Measurements from ENCODE around the gene CGN. TPM values are rescaled to one million over a fixed set of nuclear protein-coding genes. Genes with fewer than 3 reads are reported as not detected.

CGN gene
- total and polyA plus RNA-seq, 2 donors (not counting 3 experiments of a cell fraction or from before 2014, with no cell fraction given) = 0.32 to 0.73 TPM

- Histone ChIP-seq H3K9me3 (replicated peaks; ENCODE audit: control insufficient read depth, insufficient read depth, low read length) (no peaks in the 10 kb centered on the region), H3K27ac (ENCODE audit: insufficient read depth, low read depth, low read length) (no peak overlapping the region), H3K36me3 (ENCODE audit: control insufficient read depth in 2 of 2, extremely low read depth in 1 of 2, insufficient read depth in 2 of 2, low read length in 2 of 2) (no peaks in the 10 kb centered on the region), H3K4me1 (ENCODE audit: control insufficient read depth, extremely low read depth, insufficient read depth, low read length) (peaks cover 13% of the 10 kb centered on the region), H3K4me2 (ENCODE audit: insufficient read depth, low read length) (no peak overlapping the region), H3K9ac (replicated peaks; ENCODE audit: extremely low read depth, insufficient read depth, low read length) (no peak overlapping the region), H3K79me2 (ENCODE audit: control insufficient read depth, insufficient read depth, low read length) (no peaks in the 10 kb centered on the region), H4K20me1 (replicated peaks; ENCODE audit: control insufficient read depth, extremely low read depth, insufficient read depth, low read length) (no peaks in the 10 kb centered on the region), H2AFZ (ENCODE audit: low read depth, low read length) (no peak overlapping the region), H3K9me1 (replicated peaks; ENCODE audit: control insufficient read depth, extremely low read depth, insufficient read depth, low read length) (no peaks in the 10 kb centered on the region), H3K27me3 (ENCODE audit: control insufficient read depth in 2 of 2, insufficient read depth in 2 of 2, low read length in 2 of 2) (no peaks in the 10 kb centered on the region), H3K4me3 (replicated peaks in 1 of 3; ENCODE audit: insufficient read depth in 1 of 3, low read depth in 1 of 3, low read length in 3 of 3) (no peak overlapping the region)
- intact Hi-C loops (cut with micrococcal nuclease) = no loop called here
- BruUV-seq (replicated peaks) = no TSS peak
- TF ChIP-seq GATA2 (IDR thresholded peaks at IDR 0.05; ENCODE audit: insufficient read depth, insufficient read length, low read depth, low read length) (no peak), MYC (IDR thresholded peaks at IDR 0.05; ENCODE audit: low read depth, low read length) (no peak), JUN (IDR thresholded peaks at IDR 0.05; ENCODE audit: borderline replicate concordance, insufficient read depth, insufficient read length, low read depth) (no peak), POLR2AphosphoS5 (IDR thresholded peaks at IDR 0.05; ENCODE audit: insufficient read depth, low read depth, low read length) (no peak), MAX (IDR thresholded peaks at IDR 0.05; ENCODE audit: insufficient read depth, insufficient read length) (no peak), CTCF (IDR thresholded peaks at IDR 0.05; ENCODE audit: extremely low read depth in 1 of 2, insufficient read depth in 1 of 2, low read depth in 1 of 2, low read length in 2 of 2) (no peak), FOS (IDR thresholded peaks at IDR 0.05; ENCODE audit: borderline replicate concordance, insufficient read depth, low read length) (no peak), POLR2A (IDR thresholded peaks at IDR 0.05; ENCODE audit: low read depth, low read length) (no peak), EZH2 (IDR thresholded peaks at IDR 0.05; ENCODE audit: borderline replicate concordance, low read depth, low read length, severe bottlenecking) (no peak)
- DNase-seq (ENCODE audit: low read depth, low spot score) (no peak), FAIRE-seq (no peak)
- POLR2A ChIA-PET = interaction anchor here (0.6 kb wide), 1 partner anchor 270 kb away, joined by 3 read pairs; no protein-coding TSS in a partner anchor
- dilution Hi-C loops (cut with MboI; ENCODE audit: extremely low pct_ligation_motif_present, low sequenced_read_pairs) = no loop called here
- CTCF ChIA-PET = interaction anchor here (1.4 to 1.5 kb wide), 2 partner anchors 9 to 49 kb away, joined by 3 to 6 read pairs; no protein-coding TSS in a partner anchor
These were observed 18.1 kb upstream of the CGN start for GRCh38 chr1:151493042-151493441.
